NCI-H187 (cell line): ENCODE data around the gene PACS2.
"Not testable (repeated sequence)": the region's sequence is repeated elsewhere in the genome, so short reads cannot be mapped to it uniquely, and the experiment has no call there.

Experiments used
- DNase-seq, 2 experiments: peaks; one replicate each; lab custom pipeline; 2025; lab: John Stamatoyannopoulos, UW

The PACS2 gene

GRCh38 chr14:105332350-105332874, 17.9 kb downstream of the PACS2 start:
- DNase-seq, result no peak

GRCh38 chr14:105333020-105333490, 18.5 kb downstream of the PACS2 start:
- no peak for DNase-seq

- DNase-seq, result no peak
Measured at GRCh38 chr14:105333613-105334364, 19.2 kb downstream of the PACS2 start.

- no peak for DNase-seq
Measured at GRCh38 chr14:105334383-105335230, 20.1 kb downstream of the PACS2 start.

GRCh38 chr14:105335231-105335542, 20.6 kb downstream of the PACS2 start:
- DNase-seq, result not testable (repeated sequence)

- DNase-seq, result no peak
Measured at GRCh38 chr14:105335735-105336476, 21.4 kb downstream of the PACS2 start.

- DNase-seq, result no peak
Measured at GRCh38 chr14:105336477-105337287, 22.1 kb downstream of the PACS2 start.

GRCh38 chr14:105337433-105337832, 22.9 kb downstream of the PACS2 start:
- DNase-seq, result no peak

GRCh38 chr14:105337966-105338741, 23.6 kb downstream of the PACS2 start:
- no peak for DNase-seq

- DNase-seq, result no peak
Measured at GRCh38 chr14:105340821-105341733, 26.5 kb downstream of the PACS2 start.

- no peak for DNase-seq
Measured at GRCh38 chr14:105343194-105343593, 28.6 kb downstream of the PACS2 start.

GRCh38 chr14:105346200-105346533, 31.6 kb downstream of the PACS2 start:
- no peak for DNase-seq

- no peak for DNase-seq
Measured at GRCh38 chr14:105346876-105347586, 32.5 kb downstream of the PACS2 start.

- no peak for DNase-seq
Measured at GRCh38 chr14:105347587-105347968, 33.0 kb downstream of the PACS2 start.

- DNase-seq, result no peak
Measured at GRCh38 chr14:105348169-105348944, 33.8 kb downstream of the PACS2 start.

- no peak for DNase-seq
Measured at GRCh38 chr14:105348945-105349699, 34.6 kb downstream of the PACS2 start.

- DNase-seq, result no peak
Measured at GRCh38 chr14:105349992-105350391, 35.4 kb downstream of the PACS2 start.
